Inflammatory macrophage (primary cell): Measurements from ENCODE around the gene RHD.
A peak's percentile ranks its signal among the peaks of the same experiment; 100 is the strongest.
"Not testable (repeated sequence)": the region's sequence is repeated elsewhere in the genome, so short reads cannot be mapped to it uniquely, and the experiment has no call there.

ENCODE experiments used
- DNase-seq, 2 donors: peaks; one replicate each; pipeline ENCODE4 v3.0.0-alpha.2; 2020 to 2022

Gene RHD

DNA sequence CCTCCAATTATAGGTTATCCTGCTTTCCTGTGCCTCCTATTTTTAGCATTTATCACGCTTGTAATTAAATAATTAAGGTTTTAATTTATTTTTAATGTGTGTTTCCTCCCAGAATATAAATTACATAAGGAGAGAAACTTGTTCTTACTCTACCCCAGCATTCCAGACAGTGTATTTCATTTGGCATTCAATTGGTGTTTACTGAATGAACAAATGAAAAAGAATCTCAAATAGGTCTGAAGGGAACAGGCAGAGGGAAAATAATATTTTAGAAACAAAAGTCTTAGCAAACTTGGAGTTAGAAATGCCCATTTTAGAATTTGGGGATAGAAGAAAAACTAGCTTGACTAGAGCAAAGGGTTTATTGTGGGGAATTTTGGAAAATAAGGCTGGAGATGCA, 15.1 kb upstream of the RHD start:
- no peak for DNase-seq

DNA sequence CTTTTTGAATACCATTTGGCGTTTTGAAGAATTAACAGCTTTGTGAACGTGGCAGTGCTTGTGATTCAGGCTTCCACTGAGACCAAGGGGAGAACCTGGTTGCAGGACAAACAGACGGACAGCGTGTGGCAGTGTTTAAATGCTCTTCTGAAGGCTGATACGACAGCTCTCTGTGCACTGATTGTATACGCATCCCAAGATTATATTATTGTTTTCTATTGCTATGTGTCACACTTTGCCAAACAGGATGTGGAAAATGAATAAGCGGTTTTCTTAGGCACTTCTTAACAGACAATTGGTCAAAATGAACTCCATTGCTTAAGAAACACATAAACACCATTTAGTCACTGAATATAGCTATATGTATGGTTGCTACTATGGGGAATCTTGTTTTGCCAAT, 12.5 kb upstream of the RHD start:
- peak; percentile 30 to 40 for DNase-seq

DNA sequence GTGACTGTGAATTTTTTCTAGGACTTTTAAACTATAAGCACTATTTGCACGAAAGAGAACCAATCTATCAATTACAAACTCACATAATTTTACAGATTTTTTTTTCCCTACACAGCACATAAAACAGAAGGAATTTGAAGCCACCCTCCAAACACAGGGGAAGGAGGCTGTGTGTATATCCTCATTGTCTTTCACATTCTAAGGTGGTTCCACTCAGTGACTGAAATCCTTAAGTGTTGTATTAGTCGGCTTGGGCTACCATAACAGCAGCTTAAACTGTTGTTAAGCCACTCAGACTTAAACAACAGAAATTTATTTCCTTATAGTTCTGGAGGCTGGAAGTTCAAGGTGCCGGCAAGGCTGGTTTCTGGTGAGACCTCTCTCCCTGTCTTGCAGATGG, 12.0 kb upstream of the RHD start:
- DNase-seq: not testable (repeated sequence)

DNA sequence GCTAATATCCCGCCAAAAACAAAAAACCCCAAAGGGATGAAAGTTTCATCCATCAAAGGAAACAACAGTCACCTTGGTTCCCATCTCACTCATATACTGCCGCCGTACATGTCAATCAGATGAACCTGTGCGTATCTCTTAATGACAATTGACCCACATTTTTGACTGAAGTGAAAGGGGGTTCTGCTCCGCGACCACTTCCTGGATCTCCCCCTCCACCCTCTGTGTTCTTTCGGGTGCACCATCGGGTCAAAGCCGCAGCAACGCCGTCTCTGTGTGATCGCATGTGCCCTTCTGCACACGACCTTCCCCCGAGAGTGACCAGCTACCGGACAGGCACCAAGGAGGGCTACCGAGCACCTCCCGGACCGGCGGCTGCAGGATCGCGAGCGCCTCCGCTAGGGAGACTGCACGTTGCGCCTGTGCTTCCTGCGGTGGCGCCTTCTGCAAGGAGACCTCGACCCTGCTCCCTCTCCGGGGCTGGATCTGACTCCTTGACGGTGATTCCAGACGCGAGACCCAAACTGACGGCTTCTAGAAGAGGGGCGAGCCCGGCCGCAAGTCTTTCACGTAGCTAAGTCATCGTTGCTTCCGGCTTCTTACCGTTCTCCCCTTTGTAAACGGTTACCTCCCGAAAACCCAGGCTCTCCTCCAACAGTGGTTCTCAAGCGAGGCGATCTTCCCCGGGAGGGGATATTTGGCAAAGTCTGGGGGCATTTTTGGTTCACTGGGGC, 5.6 kb upstream of the RHD start:
- not testable (repeated sequence) for DNase-seq

DNA sequence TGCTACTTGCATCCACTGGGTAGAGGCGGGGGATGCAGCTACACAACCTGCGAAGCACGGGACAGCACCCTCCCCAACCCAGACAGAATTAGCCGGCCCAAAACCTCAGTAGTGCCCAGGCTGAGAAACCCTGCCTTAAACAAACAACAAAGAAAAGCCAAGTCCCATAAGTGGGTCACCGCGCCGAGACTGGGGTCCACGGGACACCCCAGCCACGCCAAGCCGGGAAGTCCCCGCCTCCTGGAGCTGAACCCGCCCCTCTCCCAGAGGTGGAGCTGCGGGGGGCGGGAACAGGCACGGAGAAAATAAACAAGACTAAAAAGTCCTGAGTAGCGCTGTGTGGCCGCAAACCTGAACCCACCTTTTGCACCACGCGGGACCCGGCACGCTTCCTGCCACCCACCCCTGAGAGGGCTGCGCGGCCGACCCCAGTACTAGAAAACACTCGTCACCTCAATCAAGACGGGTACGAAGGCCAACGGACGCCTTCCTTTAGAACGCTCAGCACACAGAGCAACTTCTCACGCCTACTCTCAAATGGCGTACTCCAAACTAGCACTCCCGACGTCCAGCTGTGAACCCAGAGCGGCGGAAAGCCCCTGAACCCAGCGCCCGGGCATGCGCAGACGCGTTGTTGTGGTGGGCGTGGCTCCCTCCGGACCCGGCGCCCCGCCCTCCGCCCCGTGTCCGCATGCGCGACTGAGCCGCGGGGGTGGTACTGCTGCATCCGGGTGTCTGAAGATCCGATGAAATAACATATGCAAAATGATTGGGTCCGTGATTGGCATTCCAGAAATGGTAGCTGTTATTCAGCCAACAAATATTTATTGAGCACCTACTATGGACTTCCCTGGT, 4.8 kb upstream of the RHD start:
- peak; percentile 75 to 88 for DNase-seq

DNA sequence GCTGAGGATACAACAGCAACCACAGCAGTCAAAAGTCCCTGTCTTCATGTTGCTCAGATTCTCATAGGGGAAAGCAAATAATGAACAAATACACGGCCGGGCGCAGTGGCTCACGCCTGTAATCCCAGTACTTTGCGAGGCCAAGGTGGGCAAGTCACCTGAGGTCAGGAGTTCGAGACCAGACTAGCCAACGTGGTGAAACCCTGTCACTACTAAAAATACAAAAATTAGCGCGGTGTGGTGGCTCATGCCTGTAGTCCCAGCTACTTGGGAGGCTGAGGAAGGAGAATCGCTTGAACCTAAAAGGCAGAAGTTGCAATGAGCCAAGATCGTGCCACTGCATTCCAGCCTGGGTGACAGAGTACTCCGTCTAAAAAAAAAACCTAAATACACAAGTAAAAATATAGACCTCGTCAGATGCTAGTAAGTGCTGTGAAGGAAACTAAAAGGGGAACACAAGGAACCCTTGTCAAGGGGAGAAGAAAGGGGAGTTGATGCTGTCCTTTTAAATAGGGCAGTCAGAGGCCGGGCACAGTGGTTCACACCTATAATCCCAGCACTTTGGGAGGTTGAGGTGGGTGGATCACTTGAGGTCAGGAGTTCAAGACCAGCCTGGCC, 4.1 kb upstream of the RHD start:
- not testable (repeated sequence) for DNase-seq

DNA sequence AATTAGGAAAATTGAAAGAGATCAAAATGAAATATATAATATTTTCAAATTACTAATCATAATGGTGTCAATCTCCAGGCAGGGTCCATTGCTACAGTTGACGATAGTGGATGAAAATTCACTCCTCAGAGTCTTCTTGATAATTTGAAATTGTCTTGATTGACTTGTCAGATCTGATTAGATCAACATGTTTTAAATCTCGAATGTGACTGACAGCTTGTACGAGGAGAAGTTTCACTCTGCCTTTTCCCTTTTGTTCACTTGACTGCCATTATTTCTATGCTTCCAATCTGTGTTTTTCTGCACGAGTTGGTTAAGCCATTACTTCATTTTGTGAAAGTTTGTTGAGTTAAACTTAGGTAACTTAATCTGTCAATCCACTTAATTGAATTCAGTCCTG, 3.3 kb downstream of the RHD start:
- DNase-seq: not testable (repeated sequence)

DNA sequence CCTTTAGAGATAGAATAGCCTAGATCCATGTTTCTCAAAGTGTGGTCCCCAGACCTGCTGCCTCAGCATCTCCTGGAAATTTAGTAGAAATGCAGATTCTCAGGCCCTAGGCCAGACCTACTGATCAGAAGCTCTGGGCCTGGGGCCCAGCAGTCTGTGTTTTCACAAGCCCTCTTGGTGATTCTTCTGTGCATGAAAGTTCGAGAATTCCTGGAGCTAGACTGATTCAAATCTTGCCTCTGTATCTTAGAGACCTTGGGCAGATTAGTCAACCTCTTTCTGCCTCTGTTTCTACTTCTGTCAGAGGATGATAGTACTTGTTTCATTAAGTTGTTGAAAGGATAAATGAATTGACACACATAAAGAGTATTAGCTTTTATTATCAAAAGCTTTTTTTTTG, 5.0 kb downstream of the RHD start:
- not testable (repeated sequence) for DNase-seq

DNA sequence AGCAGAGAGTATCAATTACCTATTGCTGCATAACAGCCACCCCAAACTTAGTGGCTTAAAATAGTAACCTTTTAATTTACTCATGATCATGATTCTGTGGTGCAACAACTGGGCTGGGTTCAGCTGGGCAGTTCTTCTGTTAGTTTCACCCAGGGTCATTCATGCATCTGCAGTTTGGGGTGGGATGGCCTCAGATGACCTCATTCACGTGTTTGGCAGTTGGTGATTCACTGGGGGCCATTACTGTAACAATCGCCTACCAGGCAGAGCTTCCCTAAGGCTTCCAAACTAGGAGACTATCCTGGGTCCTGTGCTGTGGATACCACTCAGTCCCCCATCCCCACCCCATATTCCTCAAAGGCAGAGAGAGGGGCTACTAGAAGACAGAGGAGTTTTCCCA, 6.0 kb downstream of the RHD start:
- DNase-seq: not testable (repeated sequence)

DNA sequence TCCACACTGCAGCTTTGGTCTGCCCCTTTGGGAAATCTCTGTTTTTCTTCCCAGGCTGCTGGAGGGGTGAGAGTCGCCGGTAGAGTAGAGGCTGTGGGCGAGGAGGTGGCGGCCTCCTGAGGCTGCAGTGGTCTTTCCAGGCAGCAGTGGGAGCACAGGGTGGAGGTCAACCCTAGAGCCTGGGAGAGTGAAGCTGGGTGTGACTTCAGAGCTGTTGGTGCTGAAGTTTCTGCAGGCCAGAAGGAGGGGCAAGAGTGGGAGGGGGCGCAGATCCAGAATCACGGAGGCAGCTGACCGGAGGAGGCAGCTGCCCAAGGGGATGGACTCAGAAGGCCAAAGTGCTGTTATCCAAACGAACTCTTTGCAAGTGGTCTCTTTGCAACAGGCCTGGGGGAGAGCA, 6.5 kb downstream of the RHD start:
- DNase-seq: not testable (repeated sequence)

DNA sequence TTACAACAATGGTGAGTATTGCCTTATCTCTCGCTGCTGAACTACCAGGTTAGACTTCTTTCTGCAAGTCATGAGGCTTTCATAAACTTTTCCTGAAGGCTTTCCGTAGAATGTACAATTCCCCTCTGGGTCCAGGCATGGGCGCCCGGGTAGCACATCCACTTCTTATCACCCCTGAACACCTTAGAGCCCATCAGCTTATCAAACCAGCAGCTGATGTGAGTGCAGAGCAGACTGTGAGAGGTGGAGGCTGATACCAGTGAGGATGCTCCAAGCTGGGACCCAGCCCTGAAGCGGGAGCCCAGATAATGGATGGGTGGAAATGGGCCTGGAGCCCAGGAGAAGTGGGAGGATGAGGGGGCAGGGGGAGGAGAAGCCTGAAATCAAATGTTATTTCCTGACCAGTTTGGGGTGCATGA, 7.4 kb downstream of the RHD start:
- not testable (repeated sequence) for DNase-seq

DNA sequence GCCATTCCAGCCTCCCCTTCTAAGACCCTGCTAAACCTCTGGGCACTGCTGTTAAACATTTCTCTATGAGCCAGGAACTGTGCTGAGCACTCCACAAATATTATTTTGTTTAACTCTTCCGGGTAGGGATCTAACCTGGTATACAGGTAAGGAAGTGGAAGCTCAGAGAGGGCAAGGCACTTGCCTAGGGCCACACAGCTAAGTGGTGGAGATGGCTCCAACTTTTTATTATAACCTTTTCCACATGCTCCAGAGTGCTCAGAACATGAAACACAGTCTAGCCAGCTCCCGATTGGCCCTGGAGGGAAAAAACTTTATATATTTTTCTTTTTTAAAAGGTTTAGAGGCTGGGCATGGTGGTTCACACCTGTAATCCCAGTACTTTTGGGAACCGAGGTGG, 13.6 kb downstream of the RHD start:
- DNase-seq: not testable (repeated sequence)

DNA sequence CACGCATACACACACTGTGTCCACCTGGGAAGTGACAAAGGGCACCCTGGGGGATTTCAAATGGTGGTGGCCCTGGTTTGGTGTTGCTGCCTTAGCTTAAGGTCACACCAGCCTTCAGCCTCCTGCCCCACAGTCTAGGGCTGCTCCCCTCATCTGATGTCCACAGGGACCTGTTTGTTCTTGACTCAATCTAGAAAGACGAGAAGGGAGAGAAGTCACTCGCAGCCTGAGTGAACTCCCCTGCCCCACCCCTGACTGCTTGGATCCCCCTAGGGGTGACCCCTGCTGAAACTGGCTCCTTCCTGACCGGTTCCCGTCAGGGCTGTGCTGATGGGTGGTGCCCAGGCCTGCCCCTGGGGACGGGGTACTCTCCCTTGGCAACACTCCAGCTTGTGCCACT, 14.9 kb downstream of the RHD start:
- DNase-seq: not testable (repeated sequence)

DNA sequence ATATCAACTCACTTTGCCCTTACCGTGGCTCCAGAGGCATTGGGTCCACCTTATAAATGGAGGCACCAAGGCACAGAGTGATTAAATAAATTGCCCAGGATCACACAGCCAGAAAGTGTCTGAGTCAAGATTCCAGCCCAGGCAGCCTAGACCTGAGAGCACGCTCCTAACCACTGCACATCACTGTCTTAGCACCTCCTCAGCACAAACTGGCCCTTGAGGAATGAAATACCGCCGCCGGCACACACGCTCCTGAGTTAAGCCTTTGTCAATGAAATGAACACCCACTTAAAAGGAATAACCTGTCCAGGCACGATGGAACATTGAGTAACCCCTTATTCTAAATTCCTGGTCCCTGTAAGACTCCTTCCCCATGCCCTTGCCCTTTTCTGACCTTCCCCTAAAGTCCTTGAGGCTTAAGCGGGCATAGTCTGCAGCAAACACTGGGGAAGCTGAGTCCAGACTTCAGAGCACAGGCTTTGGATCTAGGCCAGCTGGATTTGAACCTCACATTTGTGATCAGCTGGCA, 16.3 kb downstream of the RHD start:
- not testable (repeated sequence) for DNase-seq

DNA sequence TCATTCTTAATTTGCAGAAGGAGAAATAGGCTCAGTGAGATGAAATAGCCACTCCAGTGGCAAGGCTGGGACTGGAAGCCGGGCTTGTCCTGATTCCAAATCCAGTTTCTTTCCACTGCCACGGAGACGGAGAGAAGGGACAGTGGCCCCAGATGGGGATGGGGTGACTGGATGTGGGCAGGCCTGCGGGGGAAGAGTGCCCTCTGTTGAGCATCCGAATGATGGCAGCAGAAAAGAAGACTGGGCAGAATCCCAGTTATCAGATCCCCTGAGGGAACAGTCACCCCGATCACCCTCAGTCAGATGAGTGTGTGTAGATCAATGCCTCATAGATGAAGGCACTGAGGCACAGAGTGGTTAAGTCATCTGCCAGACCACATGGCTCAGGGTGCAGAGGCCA, 17.7 kb downstream of the RHD start:
- not testable (repeated sequence) for DNase-seq

DNA sequence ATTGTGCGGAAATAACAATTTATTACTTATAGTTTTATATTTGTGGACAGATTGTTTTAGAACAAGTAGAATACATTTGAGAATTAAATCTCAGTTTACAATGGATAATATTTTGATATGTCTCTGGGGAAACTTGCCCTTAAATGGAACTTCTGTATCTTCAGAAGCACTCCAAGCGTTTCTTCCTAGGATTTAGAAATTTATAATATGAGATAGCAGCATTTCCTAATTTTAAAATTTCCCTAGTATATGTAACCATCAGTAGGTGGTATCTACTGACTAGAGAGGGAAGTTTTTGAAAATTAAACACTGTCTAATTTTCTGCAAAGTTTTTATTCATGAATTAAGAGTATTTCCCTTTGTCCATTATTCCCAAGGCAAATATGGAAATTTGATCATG, 21.1 kb downstream of the RHD start:
- DNase-seq: peak in 1 of 2 donors; percentile 15

DNA sequence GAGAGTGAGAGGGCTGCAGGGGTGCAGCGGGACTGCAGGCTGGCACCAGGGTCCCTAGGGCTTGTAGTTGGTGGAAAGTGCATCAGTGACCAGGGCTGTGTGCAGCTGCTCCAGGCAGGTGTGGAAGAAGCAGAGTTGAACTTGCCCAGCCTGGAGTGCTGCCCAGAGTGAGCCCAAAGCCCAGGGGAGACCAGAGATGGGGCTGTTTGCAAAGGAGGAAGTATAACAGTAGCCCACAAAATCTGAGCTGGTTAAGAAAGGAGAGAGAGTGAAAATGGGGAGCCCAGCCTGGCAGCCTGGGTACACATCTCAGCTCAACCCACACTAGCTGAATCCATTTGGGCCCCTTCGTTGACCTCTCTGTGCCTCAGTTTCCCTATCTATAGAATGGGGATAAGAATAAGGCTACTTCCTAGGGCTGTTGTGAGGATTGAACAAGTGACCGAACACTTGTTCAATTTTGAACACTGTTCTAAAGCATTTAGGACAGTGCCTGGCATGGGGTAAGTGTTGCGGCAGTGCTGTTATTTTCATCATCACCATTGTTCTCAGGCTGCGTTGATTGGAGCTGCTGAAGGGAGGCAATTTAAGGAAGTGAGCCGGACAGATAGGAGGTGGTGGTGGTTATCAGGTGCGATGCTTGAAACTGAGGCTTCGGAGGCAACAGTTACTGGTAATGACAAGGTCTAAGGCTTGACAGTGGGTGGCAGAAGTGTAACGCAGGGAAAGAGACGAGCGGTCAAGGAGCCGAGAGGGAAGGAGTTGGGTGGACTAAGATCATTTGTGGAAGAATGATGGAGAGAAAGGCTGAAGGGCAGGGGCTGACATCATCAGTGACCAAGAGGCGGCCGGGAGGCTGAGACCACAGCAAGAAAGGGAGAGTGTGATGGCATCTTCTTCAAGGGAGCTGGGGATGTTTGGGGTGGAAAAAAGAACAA, 22.8 kb downstream of the RHD start:
- DNase-seq: not testable (repeated sequence)

DNA sequence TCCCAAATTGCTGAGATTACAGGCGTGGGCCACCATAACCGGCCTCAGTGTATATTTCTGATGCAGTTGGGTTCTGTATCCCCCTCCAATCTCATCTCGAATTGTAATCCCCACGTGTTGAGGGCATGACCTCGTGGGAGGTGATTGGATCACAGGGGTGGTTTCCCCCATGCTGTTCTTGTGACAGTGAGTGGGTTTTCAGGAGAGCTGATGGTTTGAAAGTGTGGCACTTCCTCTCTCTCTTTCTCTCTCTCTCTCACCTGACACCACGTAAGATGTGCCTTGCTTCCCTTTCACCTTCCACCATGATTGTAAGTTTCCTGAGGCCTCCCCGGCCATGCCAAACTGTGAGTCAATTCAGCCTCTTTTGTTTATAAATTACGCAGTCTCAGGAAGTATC, 24.2 kb downstream of the RHD start:
- not testable (repeated sequence) for DNase-seq

DNA sequence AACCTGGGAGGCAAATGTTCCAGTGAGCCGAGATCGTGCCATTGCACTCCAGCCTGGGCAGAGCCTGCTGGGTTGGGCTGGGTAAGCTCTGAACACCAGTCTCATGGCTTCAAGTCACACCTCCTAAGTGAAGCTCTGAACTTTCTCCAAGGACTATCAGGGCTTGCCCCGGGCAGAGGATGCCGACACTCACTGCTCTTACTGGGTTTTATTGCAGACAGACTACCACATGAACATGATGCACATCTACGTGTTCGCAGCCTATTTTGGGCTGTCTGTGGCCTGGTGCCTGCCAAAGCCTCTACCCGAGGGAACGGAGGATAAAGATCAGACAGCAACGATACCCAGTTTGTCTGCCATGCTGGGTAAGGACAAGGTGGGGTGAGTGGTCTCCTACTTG, 28.4 kb downstream of the RHD start:
- DNase-seq: not testable (repeated sequence)

DNA sequence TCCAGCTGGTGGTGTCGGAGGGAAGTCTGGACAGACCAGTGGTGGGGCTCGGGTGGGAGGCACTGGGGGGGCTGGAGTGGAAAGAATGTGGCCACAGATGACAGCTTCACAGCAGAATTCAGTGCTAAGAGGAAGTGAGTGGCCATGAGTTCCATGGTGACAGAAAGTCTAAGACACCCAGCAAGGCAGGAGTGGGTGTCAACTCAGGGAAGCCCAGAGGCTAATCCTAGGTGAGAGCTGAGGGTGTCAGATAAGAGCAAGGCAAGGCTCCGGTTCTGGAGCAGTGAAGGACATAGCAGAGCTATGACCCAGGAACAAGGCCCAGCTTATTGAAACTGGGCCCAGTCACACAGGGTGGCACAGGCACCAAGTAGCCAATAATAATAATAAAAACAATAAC, 30.0 kb downstream of the RHD start:
- peak in 1 of 2 donors; percentile 13 for DNase-seq

DNA sequence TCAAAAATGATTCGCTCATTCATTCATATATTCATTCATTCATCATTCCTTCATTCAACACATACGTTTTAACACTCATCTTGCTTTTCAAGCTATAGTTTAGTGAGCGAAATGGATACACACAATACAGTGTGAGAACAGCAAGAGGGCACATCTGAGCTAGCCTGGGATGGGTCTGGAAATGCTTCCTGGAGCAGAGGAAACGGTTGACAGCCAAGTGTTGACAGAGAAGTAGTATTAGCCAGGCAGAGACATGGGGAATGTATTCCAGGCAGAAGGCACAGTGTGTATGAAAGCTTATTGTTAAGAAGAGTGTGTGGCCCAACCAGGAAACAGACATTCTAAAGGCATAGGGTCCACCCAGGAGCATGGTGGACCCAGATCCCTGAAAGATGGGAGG, 32.6 kb downstream of the RHD start:
- DNase-seq: not testable (repeated sequence)

DNA sequence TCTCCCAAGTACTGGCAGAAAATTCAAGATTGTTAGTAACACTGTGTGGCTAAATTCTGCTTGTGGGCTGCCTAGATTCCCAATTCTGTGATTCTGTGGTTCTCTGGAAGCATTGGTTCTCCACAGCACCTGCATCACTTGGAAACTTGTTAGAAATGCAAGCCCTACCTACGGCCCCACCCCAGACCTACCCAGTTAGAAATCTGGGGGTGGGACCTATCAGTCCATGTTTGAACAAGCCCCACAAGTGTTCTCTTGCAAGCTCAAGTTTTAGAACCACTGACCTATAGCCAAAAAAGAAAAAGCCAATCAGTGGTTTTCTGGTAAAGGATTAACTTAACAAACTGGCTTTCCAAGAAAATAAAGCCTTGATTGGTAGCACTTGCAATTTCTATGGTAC, 35.9 kb downstream of the RHD start:
- not testable (repeated sequence) for DNase-seq
